T-helper 22 cell (primary cell): ENCODE data around the gene KPNA4.
"Not testable (repeated sequence)": the region's sequence is repeated elsewhere in the genome, so short reads cannot be mapped to it uniquely, and the experiment has no call there.

Experiments used
- DNase-seq: peaks from one replicate; pipeline ENCODE4 v3.0.0-alpha.2; 2020; ENCODE audit warnings: low read depth

KPNA4 gene, protein sequence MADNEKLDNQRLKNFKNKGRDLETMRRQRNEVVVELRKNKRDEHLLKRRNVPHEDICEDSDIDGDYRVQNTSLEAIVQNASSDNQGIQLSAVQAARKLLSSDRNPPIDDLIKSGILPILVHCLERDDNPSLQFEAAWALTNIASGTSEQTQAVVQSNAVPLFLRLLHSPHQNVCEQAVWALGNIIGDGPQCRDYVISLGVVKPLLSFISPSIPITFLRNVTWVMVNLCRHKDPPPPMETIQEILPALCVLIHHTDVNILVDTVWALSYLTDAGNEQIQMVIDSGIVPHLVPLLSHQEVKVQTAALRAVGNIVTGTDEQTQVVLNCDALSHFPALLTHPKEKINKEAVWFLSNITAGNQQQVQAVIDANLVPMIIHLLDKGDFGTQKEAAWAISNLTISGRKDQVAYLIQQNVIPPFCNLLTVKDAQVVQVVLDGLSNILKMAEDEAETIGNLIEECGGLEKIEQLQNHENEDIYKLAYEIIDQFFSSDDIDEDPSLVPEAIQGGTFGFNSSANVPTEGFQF

DNA sequence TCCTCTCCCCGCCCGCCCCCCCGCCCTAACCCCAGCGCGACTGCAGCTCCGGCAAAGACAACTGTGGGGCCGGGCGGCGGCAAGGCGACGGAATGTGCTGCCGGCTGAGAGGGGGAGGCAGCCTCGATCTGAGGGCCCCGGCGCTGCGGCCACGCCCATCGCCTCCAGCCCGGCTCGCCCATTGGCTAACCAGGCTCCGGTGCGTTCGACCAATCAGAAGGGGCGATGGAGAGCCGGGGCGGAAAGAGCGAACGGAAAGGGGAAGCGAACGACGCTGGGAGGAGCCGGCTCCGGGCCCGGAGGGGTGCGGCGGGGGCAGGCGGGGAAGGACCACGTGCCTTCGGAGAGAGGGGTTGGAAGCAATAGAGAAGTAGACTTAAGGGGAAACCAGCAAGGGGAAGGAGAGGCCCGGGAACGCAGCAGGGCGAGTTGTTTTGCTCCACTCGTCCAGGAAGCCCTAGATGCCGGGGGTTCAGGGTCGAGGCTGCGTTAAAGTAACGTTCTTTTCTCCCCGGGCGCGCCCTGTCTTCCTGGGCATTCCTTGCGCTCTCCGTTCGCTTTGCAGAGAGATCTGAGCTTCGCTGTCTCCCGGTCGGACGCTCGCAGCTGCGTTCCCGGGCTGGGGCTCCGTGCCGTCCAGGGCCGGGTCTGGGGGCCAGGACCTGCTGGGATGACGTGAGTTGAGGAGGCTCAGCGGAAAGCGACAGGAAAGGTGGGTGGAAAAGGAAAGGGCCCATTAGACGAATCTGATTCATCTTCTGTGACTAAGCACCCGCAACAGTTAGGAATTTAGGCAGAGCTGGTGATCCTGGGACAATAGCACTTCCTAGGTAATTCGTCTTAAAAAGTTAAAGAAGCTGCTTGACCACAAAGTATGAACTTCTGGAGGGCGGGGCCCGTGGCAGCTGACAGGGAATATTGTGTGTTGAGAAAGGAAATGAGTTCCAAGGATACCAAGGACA is at the start of gene KPNA4:
KPNA4 (minus strand) TSS at position 130 of the 962 bp plus-strand sequence. CDS start 289 bp downstream, outside the sequence.
- DNase-seq, result peak; percentile 95

DNA sequence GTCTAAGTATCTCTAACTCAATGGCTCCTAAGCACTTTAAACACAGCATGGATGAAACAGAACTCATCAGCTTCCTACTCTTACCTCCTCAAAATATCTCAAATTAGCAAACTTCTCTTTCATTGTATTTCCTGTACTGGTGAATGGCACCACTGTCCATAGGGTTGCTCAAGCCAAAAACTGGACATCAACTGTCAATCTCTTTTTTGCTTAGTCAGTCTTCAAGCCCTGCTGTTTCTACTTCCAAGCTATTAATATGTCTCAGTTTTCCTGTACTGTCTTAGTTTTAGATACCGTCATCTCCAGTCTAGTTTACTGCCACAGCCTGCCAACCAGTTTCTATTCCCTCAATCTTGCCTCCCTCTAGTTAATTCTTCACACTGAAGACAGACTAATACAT is 48.3 kb upstream of the KPNA4 start:
- no peak for DNase-seq

DNA sequence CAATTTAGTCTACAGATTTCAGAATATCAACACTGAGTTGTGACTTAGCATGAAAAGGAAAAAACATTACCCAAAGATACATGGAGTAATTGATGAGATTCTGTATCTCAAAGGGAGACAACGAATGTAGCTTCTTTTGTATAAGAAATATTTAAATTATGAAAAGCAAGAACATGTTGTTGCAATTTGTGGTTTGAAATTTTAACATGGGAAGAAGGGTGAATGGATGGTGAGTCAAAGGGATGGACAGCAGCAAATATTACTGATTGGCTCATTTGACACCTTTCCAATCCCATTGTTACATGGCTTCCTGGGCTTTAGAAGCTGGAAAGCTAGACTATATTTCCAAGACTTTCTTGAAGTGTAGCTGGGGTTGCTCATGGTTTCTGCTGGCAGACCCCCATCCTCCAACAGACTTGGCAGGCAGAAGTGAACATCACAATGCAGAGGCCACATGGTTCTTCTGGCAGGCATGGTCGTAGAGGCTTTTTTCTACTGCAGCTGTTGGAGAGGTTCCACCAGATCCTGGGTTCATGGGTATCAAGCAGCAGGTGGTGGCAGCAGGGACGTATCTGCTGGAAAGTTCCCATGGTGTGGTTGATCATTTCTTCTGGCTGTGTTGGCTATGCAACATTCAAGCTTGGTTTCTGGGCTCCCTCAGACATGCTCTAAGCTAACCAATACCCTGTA is 47.2 kb upstream of the KPNA4 start:
- DNase-seq, result no peak

DNA sequence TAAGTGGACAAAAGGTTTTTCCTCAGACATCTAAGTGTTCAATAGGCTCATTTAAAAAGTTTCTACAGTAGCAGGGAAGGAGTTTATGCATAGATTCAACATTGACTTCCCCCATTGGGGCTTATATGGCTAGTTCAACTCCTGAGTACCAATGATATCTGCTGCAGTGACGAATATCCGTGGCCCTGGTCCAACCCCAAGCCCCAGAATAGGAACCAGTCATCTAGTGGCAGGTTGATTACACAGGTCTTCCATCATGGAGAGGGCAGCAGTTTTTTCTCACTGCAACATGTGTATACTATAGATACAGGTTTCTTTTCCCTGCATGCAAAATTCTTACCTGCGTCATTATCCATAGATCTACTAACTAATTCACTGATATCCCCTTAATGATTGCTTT is 45.8 kb upstream of the KPNA4 start:
- DNase-seq, result no peak

DNA sequence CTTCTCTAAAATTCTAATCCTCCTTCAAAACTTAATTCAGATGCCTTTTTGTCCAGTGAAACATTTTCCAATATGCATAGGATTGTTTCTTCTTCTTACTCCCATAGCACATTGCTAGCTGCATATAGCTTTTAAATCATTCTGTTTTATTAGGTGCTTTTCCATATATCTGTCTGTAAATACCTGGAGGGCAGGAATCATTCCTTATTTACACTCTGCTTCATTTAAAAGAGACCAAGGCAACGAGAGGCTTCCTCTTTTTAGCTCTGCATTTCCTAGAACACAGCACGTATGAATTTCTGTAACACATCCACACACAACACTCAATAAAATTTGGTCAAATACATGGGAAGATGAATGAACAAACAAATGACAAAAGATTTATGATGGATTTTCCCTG is 43.5 kb upstream of the KPNA4 start:
- DNase-seq, result no peak

DNA sequence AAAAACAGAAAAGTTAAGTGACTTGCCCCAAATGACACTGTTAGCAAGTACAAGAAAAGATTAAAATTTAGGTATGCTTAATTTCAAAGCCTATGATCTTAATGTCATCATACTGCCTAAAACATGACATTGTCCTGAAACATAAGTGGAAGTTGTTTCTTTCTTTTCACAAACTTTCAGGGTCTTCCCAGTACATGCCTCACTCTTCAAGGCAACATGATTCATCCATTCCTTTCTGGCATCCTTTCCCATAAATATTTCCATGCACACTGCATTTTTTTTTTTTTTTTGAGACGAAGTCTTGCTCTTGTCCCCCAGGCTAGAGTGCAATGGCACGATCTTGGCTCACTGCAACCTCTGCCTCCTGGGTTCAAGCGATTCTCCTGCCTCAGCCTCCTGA is 42.5 kb upstream of the KPNA4 start:
- no peak for DNase-seq

DNA sequence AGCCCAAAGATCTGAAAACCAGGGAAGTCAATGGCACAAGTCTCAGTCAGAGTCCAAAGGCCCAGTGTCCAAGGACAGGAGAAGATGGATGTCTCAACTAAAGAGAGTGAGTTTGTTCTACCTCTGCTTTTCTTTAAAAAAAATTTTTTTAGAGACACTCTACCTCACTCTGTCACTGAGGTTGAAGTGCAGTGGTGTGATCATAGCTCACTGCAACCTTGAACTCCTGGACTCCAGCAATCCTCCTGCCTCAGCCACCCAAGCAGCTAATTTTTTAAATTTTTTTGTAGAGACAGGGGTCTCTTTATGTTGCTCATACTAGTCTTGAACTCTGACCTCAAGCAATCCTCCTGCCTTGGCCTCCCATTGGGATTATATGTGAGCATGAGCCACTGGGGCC is 39.9 kb upstream of the KPNA4 start:
- DNase-seq, result no peak

DNA sequence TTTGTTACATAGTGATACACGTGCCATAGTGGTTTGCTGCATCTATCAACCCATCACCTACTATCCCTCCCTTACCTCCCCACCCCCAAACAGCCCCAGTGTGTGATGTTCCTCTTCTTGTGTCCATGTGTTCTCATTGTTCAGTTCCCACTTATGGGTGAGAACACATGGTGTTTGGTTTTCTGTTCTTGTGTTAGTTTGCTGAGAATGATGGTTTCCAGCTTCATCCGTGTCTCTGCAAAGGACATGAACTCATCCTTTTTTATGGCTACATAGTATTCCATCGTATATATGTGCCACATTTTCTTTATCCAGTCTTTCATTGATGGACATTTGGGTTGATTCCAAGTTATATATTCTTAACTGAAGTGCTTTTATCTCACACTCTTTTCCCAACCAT is 38.5 kb upstream of the KPNA4 start:
- DNase-seq, result not testable (repeated sequence)

DNA sequence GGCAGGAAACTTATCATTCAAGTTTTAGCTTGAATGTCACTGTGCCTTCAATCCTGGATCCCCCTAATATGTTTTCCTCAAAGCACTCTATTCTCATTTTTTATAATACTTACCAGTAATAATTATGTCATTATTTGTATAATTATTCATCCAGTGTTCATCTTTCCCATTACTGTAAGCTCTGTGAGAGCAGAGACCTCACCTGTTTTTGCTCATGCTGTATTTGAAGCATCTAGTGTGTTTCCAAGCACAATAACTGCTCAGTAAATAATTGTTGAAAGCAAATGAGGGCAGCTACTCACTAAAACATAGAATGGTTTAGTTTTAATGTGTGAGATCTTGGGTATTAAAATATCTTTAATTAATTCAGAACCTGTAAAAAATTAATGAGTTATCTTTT is 36.9 kb upstream of the KPNA4 start:
- DNase-seq, result no peak

DNA sequence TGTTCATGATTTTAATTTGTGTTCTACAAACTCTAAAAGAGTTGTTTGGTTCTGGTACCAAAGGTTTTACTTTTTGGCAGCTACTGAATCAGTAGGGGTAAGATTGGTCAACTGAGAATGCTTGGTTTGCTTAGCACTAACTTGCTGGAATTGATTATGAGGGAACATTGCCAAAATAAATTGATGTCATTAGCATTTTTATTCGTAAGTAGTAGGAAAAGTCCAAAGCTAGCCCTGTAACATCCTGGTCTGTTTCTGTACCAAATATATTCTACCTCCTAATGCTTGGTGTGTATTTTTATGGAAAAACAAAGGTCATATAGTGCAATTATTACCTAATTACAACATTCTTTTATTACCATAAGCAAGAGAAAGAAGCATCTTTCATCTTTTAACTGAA is 35.9 kb upstream of the KPNA4 start:
- DNase-seq, result no peak

DNA sequence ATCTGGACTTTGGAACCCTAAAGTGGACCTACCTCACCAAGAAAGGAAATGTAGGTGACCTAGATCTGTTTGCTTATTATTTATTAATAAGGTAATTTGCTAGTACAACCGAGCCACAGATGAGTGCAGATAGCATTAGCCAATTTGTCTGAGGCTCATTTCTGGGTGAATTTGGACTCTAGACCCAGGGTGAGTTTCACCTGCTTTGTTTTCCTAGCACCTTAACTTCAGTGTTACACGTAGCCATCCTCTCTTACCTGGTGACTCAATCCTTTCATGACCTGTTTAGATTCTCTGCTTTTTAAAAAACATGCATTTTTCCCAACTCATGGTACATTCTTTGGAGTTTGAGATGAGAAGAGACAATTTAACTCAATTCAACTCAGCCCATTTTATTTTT is 33.5 kb upstream of the KPNA4 start:
- no peak for DNase-seq

DNA sequence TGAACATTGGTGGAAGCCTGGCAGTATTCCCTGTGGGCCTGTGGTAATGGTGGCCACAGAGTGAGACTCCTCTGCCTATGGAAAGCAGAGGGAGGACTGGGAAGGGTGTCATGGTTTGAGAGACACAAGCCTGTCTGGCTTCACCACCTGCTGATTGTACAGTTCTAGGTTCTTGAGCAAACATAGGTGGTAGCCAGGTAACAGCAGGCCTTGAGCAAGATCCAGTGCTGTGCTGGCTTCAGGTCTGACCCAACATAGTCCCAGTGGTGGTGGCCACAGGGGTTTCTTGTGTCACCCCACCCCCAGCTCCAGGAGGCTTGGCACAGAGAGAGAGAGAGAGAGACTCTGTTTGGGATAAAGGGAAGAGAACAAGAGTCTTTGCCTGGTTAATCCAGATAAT is 22.7 kb upstream of the KPNA4 start:
- DNase-seq, result no peak

DNA sequence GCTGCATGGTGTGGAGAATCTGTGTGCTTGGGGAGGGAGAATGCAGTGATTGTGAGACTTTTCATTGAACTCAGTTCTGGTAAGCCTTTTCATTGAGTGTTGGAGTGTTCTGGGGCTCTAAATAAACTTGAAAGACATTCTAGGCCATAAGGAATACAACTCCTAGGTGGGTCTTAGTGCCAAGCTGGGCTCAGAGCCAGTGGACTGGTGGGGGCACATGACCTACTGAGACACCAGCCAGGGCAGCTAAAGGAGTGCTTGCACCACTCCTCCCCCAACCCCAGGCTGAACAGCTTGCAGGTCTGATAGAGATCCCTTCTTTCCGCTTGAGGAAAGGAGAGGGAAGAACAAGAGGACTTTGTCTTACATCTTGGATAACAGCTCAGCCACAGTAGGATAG is 21.7 kb upstream of the KPNA4 start:
- no peak for DNase-seq

DNA sequence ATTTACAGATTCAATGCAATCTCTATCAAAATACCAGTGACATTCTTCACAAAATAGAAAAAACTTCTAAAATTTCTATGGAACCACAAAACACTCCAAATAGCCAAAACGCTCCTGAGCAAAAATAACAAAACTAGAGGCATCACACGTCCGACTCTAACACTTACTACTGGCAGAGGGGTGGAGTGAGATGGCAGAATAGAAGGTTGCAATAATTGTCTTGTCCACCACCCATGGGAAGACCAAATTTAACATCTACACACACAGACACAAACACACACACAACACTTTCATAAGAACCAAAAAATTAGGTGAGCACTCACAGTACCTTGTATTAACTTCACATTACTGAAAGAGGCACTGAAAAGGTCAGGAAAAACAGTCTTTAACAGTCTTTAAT is 21.3 kb upstream of the KPNA4 start:
- DNase-seq, result no peak

DNA sequence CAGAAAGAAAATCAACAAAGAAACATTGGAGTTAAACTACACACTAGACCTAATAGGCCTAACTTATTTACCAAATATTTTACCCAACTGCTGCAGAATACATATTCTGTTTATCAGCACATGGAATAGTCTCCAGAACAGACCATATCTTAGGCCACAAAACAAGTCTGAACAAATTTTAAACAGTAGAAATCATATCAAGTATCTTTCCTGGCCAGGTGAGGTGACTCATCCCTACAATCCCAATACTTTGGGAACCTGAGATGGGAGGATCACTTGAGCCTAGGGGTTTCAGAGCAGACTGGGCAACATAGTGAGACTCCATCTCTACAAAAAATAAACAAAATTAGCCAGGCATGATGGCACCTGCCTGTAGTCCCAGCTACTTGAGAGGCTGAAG is 18.1 kb upstream of the KPNA4 start:
- DNase-seq, result no peak

DNA sequence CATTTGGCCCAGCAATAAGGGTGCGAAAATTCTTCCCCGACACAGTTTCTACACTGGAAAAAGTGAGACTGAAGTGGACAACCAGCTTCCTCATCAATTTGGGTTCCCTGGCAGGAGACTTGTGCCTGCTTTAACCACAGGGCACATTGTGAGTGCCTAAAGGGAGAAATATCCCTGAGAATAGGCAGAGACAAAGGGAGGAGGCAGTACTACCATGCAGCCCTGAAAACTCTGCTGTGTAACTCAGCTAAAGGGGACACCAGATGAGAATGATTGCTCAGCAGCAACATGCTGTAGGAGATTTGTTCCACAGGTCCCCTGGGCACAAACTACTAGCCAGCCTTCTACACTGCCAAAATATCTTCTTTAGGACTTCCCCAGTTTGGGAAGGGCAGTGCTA is 15.6 kb upstream of the KPNA4 start:
- DNase-seq, result no peak

DNA sequence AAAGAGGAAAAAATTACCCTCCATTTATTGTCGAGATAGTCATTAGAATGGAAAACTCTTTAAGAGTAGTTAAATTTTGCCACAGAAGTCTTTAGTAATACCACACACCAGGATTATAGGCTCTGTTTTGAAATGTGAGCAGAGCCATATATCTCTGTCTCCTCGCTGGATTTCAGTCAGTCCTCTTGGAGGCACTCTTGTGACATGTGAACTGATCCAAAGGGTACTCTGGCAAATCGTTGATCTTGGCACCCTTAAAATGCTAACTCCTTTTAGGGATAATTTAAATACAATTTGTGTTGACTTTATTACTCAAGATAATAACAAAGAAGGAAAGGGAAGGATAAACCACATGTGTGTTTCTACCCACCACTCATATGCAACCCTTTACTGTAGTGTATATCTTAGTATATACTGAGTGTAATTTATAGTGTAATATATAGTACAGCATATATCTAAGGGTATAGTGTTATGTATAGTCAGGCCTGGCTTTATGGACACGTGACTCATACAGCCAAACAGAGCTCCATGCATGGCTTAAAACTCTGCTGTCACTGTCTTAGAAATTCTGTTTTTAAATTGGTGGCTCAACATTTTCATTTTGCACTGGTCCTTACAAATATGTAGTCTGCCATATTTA is 12.3 kb upstream of the KPNA4 start:
- DNase-seq, result no peak

DNA sequence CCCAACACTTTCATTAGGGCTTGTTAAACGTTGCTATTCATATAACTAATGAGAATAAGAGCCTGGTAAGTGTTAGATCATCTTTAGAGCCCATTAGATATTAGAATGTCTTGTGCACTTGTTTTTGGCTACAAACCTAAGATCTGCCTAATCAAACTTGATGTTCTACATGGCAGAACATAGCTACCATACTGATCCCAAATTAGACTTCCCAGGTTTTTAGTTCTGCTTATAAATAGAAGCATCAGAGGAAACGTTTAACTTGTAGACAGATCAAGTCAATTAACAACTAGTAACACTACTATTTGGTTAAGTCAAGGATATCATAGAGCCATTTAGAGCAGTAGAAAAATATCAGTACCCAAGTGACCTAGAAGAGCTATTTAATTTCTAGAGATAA is 11.7 kb upstream of the KPNA4 start:
- no peak for DNase-seq

DNA sequence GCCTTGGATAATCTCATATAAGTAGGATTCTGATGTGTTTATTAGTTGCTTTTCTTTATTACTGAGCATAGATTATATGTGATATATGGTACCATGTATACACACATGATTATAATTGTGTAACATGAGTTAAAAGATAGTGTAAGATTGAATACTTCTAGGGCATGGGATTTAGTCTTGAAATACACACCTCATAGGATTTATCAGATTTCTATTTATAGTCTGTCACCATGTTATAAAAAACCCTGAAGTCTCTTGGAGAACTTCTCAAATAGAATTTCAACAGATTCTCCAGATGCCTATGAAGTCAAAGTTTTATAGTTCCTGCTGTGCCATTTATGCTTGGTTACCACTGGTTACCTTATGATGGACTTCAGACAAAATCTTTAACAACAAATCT is 11.2 kb upstream of the KPNA4 start:
- no peak for DNase-seq

DNA sequence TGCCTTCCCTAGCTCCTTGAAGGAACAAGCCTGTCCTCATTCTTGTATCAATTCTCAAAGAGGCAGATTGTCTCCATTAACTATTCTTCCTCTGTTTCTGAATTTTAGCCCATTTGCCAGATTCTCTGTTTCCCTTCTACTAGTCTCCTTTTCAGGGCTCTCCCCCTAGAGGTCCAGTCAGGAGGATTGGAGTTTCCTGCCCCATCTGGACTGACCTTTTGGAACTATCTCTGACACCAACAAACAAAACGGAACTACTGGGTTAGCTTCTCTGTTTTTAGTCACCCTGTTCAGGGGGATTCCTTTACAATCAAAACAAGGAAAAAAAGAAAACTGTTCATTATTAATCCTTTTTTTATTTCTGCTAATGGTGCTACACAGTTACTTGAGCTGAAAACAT is 10.2 kb upstream of the KPNA4 start:
- no peak for DNase-seq

DNA sequence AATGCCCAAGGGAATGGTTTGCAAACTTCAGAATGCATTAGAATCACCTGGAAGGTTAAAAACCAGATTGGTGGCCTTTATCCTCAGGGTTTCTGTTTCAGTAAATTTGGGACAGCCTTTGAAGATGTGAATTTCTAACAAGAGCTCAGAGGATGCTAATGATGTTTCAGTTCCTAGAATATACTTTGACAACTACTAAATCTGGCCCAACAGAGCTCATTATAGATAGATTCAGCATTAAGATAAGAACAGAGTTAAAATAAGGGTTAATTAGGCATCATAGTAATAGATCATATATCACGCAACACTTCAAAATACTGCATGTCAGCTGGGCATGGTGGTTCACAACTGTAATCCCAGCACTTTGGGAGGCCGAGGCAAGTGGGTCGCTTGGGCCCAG is 9.3 kb upstream of the KPNA4 start:
- no peak for DNase-seq
